Heart right ventricle (tissue), 16 donors: ENCODE results near the gene SEZ6. TPM values are rescaled to one million over a fixed set of nuclear protein-coding genes. Genes with fewer than 3 reads are reported as not detected.

ENCODE experiments used
- ATAC-seq, 8 donors: fragments of 200-7000 bp; cut with Tn5 transposase; one replicate each; pipeline ENCODE4 v1.9.1; 2020; ENCODE audit warnings: mild to moderate bottlenecking in 8 of 8, moderate library complexity in 8 of 8, moderate number of reproducible peaks in 1 of 8
- DNase-seq, 2 donors: peaks; one replicate each; pipeline ENCODE4 v3.0.0-alpha.2; 2020
- H3K27ac ChIP-seq, 10 donors: fragments of 200-600 bp; sonication (generic) in 2 of 10; one replicate each; pipeline versions ENCODE4 v1.5.0 to v1.8.0; 2020 to 2022; ENCODE audit warnings: mild to moderate bottlenecking in 3 of 10
- H3K27me3 ChIP-seq, 7 donors: fragments of 200-600 bp; one replicate each; pipeline ENCODE4 v1.8.0; 2021 to 2022; ENCODE audit warnings: mild to moderate bottlenecking in 2 of 7
- H3K36me3 ChIP-seq, 9 donors: fragments of 200-600 bp; sonication (generic) in 1 of 9; one replicate each; pipeline versions ENCODE4 v1.5.0 to v1.8.0; 2020 to 2022; ENCODE audit warnings: mild to moderate bottlenecking in 2 of 9
- H3K4me1 ChIP-seq, 9 donors: fragments of 200-600 bp; sonication (generic) in 1 of 9; one replicate each; pipeline versions ENCODE4 v1.5.0 to v1.8.0; 2020 to 2022; ENCODE audit warnings: mild to moderate bottlenecking in 4 of 9
- H3K4me3 ChIP-seq, 10 donors: fragments of 200-600 bp; sonication (generic) in 2 of 10; one replicate each; pipeline versions ENCODE4 v1.5.0 to v1.8.0; 2020 to 2022; ENCODE audit warnings: mild to moderate bottlenecking in 7 of 10, moderate library complexity in 2 of 10
- H3K9me3 ChIP-seq, 11 donors: fragments of 200-600 bp in 10 of 11; sonication (generic) in 2 of 11; one replicate each; pipeline versions ENCODE4 v1.5.0 to v1.8.0; 2013 to 2022; ENCODE audit warnings: mild to moderate bottlenecking in 2 of 11, control low read depth in 1 of 11, moderate library complexity in 1 of 11
- WGBS, 2 donors: extraction: QIAGEN DNeasy Blood & Tissue Kit; methylation state at CpG; one replicate each; pipeline ENCODE4 v1.1.7; 2013; ENCODE audit warnings: inconsistent platforms in 1 of 2; 5-methylcytosine and 5-hydroxymethylcytosine counted together
- intact Hi-C, 10 donors: fragments of 100-400 bp; cut with DNase I; formaldehyde crosslinking; loops; one replicate each; pipeline versions ENCODE4 v1.11.1 to v1.14.2; 2022
- polyA plus RNA-seq, 2 donors: library from polyadenylated mRNA; stranded (reverse); fragments of 200-250 nt; gene quantifications; one replicate each; pipeline ENCODE4 v1.2.3, GENCODE V29; 2013
- total RNA-seq, 10 donors: library from RNA; stranded (reverse); fragmentation: NEBNext Ultra II Directional in 3 of 10; extraction: Animal tissue kit (Norgen Biotek cat#: 25700) in 3 of 10; gene quantifications; one replicate each; pipeline versions ENCODE4 v1.2.1 to v1.2.4, GENCODE V29; 2021 to 2023
- TF ChIP-seq, protein P1 (sequence below), 9 donors: fragments of 200-600 bp; sonication (generic) in 2 of 9; IDR thresholded peaks; one replicate each; pipeline versions ENCODE4 v1.5.0 to v1.8.0; 2021 to 2022; ENCODE audit warnings: antibody characterized with exemption in 9 of 9, mild to moderate bottlenecking in 5 of 9, moderate library complexity in 1 of 9
- donor health status: Arrhythmogenic right ventricular cardiomyopathy.
- donor health status: ischemic (EF 13 %, LVEDD 7.1; RV severe dilation, severe dysfunction).
- donor health status: healthy with polysubstance abuse.
- donor health status: DM: no; HTN: yes; CAD: no.
- donor health status: DM: no; HTN: no; CAD: no.
- donor health status: ischemic (EF 25% LVEDD 6.9; RV normal size, moderate dysfunction).
- donor health status: ischemic (EF 25% LVEDD 5.7; RV mildly dilated, moderate dysfunction).
- donor health status: healthy.
- donor health status: DM: yes; HTN: yes; CAD: no.
- donor health status: Ischemic cardiomyopathy.
- donor health status: ischemic (EF 35%, LVEDD 5.7; RV mildly dilated, moderate dysfunction).
- donor health status: nonischemic (EF 11% LVEDD 7.7; RV severe dilation, severe dysfunction).
- donor health status: DM: yes; HTN: yes; CAD: no.
- donor health status: PGD.
- donor health status: ischemic (EF 29% LVEDD 5.4; RV normal size, mild dysfunction).
- donor health status: nonischemic (EF 23%, LVEDD 6.1; RV moderate dilation, normal function).

The SEZ6 gene
- total and polyA plus RNA-seq, 12 donors, result not detected

- intact Hi-C loops, result no loop called here
- TF ChIP-seq, protein P1, sequence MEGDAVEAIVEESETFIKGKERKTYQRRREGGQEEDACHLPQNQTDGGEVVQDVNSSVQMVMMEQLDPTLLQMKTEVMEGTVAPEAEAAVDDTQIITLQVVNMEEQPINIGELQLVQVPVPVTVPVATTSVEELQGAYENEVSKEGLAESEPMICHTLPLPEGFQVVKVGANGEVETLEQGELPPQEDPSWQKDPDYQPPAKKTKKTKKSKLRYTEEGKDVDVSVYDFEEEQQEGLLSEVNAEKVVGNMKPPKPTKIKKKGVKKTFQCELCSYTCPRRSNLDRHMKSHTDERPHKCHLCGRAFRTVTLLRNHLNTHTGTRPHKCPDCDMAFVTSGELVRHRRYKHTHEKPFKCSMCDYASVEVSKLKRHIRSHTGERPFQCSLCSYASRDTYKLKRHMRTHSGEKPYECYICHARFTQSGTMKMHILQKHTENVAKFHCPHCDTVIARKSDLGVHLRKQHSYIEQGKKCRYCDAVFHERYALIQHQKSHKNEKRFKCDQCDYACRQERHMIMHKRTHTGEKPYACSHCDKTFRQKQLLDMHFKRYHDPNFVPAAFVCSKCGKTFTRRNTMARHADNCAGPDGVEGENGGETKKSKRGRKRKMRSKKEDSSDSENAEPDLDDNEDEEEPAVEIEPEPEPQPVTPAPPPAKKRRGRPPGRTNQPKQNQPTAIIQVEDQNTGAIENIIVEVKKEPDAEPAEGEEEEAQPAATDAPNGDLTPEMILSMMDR (IDR thresholded peaks at IDR 0.05), result no peak
- ATAC-seq, result peak in 7 of 8 donors; percentile 47 to 73 (median 63)
- Histone ChIP-seq H3K36me3 (peaks cover 0 to 80% (median 26%) of the 10 kb centered on the region in 9 donors), H3K27me3 (no peaks in the 10 kb centered on the region), H3K4me1 (peaks cover 0 to 50% (median 19%) of the 10 kb centered on the region in 9 donors), H3K27ac (peak overlapping the region in 3 of 10 donors; percentile 48 to 91 (median 63)), H3K4me3 (peak overlapping the region in 1 of 10 donors; percentile 9), H3K9me3 (peaks cover 0 to 14% (median 0%) of the 10 kb centered on the region in 11 donors)
- 49 to 61% methylated on average over 2 of the region's 2 CpGs for WGBS, 2 donors
- no peak for DNase-seq
Measured at GRCh38 chr17:28925912-28926365, 79.9 kb downstream of the SEZ6 start.

- H3K27me3 ChIP-seq, result no peaks in the 10 kb centered on the region
- H3K9me3 ChIP-seq, result no peaks in the 10 kb centered on the region
- ATAC-seq (no peak), DNase-seq (no peak)
- peaks cover 0 to 100% (median 75%) of the 10 kb centered on the region in 9 donors for H3K36me3 ChIP-seq
- intact Hi-C loops, result no loop called here
- TF ChIP-seq, protein P1 (IDR thresholded peaks at IDR 0.05), result no peak
- peaks cover 0 to 18% (median 0%) of the 10 kb centered on the region in 9 donors for H3K4me1 ChIP-seq
- no peak overlapping the region for H3K4me3 ChIP-seq
- peak overlapping the region in 1 of 10 donors; percentile 4 for H3K27ac ChIP-seq
Measured at GRCh38 chr17:28920201-28920600, 85.6 kb downstream of the SEZ6 start.

- 66 to 68% methylated on average over 2 of the region's 2 CpGs for WGBS, 2 donors
- Histone ChIP-seq H3K9me3 (no peaks in the 10 kb centered on the region), H3K27me3 (no peaks in the 10 kb centered on the region), H3K4me3 (no peak overlapping the region), H3K27ac (no peak overlapping the region), H3K4me1 (peaks cover 0 to 16% (median 0%) of the 10 kb centered on the region in 9 donors), H3K36me3 (peaks cover 0 to 100% (median 81%) of the 10 kb centered on the region in 9 donors)
- no peak for DNase-seq
- TF ChIP-seq, protein P1 (IDR thresholded peaks at IDR 0.05), result no peak
- no peak for ATAC-seq
- intact Hi-C loops, result loop anchor here in 6 of 10 donors (5.0 to 10.0 kb wide), 3 partner anchors 153 to 193 kb away; partner anchors contain the start of genes NEK8 (in 4 of the 6) and TLCD1 (in 4 of the 6)
Measured at GRCh38 chr17:28918295-28918694, 87.5 kb downstream of the SEZ6 start.

DNA sequence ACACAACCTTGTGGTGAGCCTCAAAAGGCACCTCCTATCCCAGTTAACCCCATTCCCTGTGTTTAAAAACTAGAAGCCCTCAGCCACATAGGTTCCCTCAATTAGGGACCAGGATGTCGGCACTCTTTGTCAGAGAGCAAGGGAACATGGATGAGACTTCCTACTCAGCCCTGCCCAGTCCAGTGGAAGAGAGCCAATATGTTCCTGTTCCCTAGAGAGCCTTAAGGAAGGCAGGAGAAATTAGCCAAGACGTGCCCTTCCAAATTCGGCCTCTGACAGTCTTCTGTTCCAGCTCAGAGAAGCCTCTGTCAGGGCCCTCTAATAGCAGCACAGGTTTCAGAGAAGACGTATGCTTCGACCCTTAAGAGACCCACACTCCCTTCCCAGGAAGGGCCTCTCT lies 88.4 kb downstream of the SEZ6 start:
- intact Hi-C loops, result loop anchor here in 7 of 10 donors (2.0 to 10.0 kb wide), 4 partner anchors 153 to 193 kb away; partner anchors contain the start of genes NEK8 (in 4 of the 7) and TLCD1 (in 4 of the 7)
- TF ChIP-seq, protein P1 (IDR thresholded peaks at IDR 0.05), result no peak
- peak in 2 of 8 donors; percentile 11 to 36 for ATAC-seq
- no peak for DNase-seq
- no peaks in the 10 kb centered on the region for H3K9me3 ChIP-seq
- H3K27ac ChIP-seq, result peak overlapping the region in 2 of 10 donors; percentile 15 to 34
- WGBS, 2 donors, result 54 to 63% methylated on average over 5 of the region's 5 CpGs
- no peak overlapping the region for H3K4me3 ChIP-seq
- peaks cover 0 to 16% (median 0%) of the 10 kb centered on the region in 9 donors for H3K4me1 ChIP-seq
- H3K36me3 ChIP-seq, result peaks cover 0 to 100% (median 86%) of the 10 kb centered on the region in 9 donors
- H3K27me3 ChIP-seq, result no peaks in the 10 kb centered on the region
